Loucy (cell line): Measurements from ENCODE around the gene NLGN4X.

Experiments used
- H2AFZ ChIP-seq: fragments of 200-600 bp; sonication (generic); 2 replicates; pipeline ENCODE4 v1.6.0; 2016; ENCODE audit warnings: antibody characterized with exemption, mild to moderate bottlenecking, low read length, moderate library complexity
- H3F3A ChIP-seq: fragments of 200-600 bp; 2 replicates; pipeline ENCODE4 v1.6.0; 2016; ENCODE audit warnings: antibody characterized with exemption, low read depth, mild to moderate bottlenecking
- H3K27me3 ChIP-seq: fragments of 200-600 bp; sonication (generic); 2 replicates; pipeline ENCODE4 v1.6.1; 2014; ENCODE audit warnings: low read length, mild to moderate bottlenecking; ENCODE audit not compliant: insufficient read depth, poor library complexity, severe bottlenecking
- H3K36me3 ChIP-seq: fragments of 200-600 bp; sonication (generic); 2 replicates; pipeline ENCODE4 v1.6.1; 2016; ENCODE audit warnings: low read length; ENCODE audit not compliant: insufficient read depth
- H3K4me1 ChIP-seq: fragments of 200-600 bp; sonication (generic); 2 replicates; pipeline ENCODE4 v1.5.1; 2014; ENCODE audit warnings: low read length, mild to moderate bottlenecking; ENCODE audit not compliant: insufficient read depth, poor library complexity, severe bottlenecking
- H3K4me2 ChIP-seq: fragments of 200-600 bp; sonication (generic); 2 replicates; pipeline ENCODE4 v1.6.0; 2014; ENCODE audit warnings: antibody characterized with exemption, low read length, low read depth, mild to moderate bottlenecking; ENCODE audit not compliant: poor library complexity, severe bottlenecking
- H3K4me3 ChIP-seq: fragments of 200-600 bp; sonication (generic); 2 replicates; pipeline ENCODE4 v1.5.1; 2014; ENCODE audit warnings: low read length, mild to moderate bottlenecking, mixed read lengths; ENCODE audit not compliant: poor library complexity, severe bottlenecking
- H3K79me2 ChIP-seq: fragments of 200-600 bp; sonication (generic); 2 replicates; pipeline ENCODE4 v1.6.1; 2014; ENCODE audit warnings: low read length; ENCODE audit not compliant: insufficient read depth
- H3K9ac ChIP-seq: fragments of 200-600 bp; sonication (generic); 2 replicates; pipeline ENCODE4 v1.6.0; 2014; ENCODE audit warnings: mild to moderate bottlenecking, low read depth, low read length, moderate library complexity; ENCODE audit not compliant: poor library complexity, severe bottlenecking
- H3K9me2 ChIP-seq: fragments of 200-600 bp; sonication (generic); replicated peaks from 2 replicates; pipeline ENCODE4 v1.6.1; 2016; ENCODE audit warnings: low read depth, low read length, mixed read lengths
- H3K9me3 ChIP-seq: fragments of 200-600 bp; sonication (generic); 2 replicates; pipeline ENCODE4 v1.6.1; 2014; ENCODE audit warnings: mild to moderate bottlenecking, antibody characterized with exemption, low read length, low read depth; ENCODE audit not compliant: insufficient read depth
- H4K20me1 ChIP-seq: fragments of 200-600 bp; sonication (generic); 2 replicates; pipeline ENCODE4 v1.6.0; 2014; ENCODE audit warnings: antibody characterized with exemption, low read length, mild to moderate bottlenecking; ENCODE audit not compliant: insufficient read depth, poor library complexity, severe bottlenecking
- CTCF ChIP-seq: fragments of 200-600 bp; sonication (generic); conservative IDR thresholded peaks from 2 replicates; pipeline ENCODE4 v1.5.1; 2014; ENCODE audit warnings: mild to moderate bottlenecking, antibody characterized with exemption, low read length
- EZH2phosphoT487 ChIP-seq: fragments of 200-600 bp; IDR thresholded peaks from 2 replicates; pipeline ENCODE4 v1.6.1; 2018; ENCODE audit warnings: antibody characterized with exemption, mild to moderate bottlenecking, moderate library complexity, borderline replicate concordance

Gene NLGN4X

GRCh38 chrX:5998901-5999300, 229.8 kb downstream of the NLGN4X start:
- peaks cover 17% of the 10 kb centered on the region for H3K4me1 ChIP-seq
- H3K9me3 ChIP-seq, result no peaks in the 10 kb centered on the region
- H3K36me3 ChIP-seq, result no peaks in the 10 kb centered on the region
- H3K4me3 ChIP-seq, result no peak overlapping the region
- H3K79me2 ChIP-seq, result no peaks in the 10 kb centered on the region
- no peaks in the 10 kb centered on the region for H3K27me3 ChIP-seq
- no peak overlapping the region for H3K9ac ChIP-seq
- no peaks in the 10 kb centered on the region for H4K20me1 ChIP-seq
- H3K4me2 ChIP-seq, result no peak overlapping the region
- H3F3A ChIP-seq, result no peaks in the 10 kb centered on the region
- H2AFZ ChIP-seq, result no peak overlapping the region
- no peaks in the 10 kb centered on the region for H3K9me2 ChIP-seq
- TF ChIP-seq CTCF (no peak), EZH2phosphoT487 (no peak)

- Histone ChIP-seq H3K79me2 (no peaks in the 10 kb centered on the region), H2AFZ (no peak overlapping the region), H3K36me3 (no peaks in the 10 kb centered on the region), H3K4me1 (peaks cover 17% of the 10 kb centered on the region), H3K4me3 (no peak overlapping the region), H3K4me2 (no peak overlapping the region), H4K20me1 (no peaks in the 10 kb centered on the region), H3K27me3 (no peaks in the 10 kb centered on the region), H3F3A (no peaks in the 10 kb centered on the region), H3K9ac (no peak overlapping the region), H3K9me2 (no peaks in the 10 kb centered on the region), H3K9me3 (no peaks in the 10 kb centered on the region)
- TF ChIP-seq CTCF (no peak), EZH2phosphoT487 (no peak)
Observed at GRCh38 chrX:5998456-5998855, 230.2 kb downstream of the NLGN4X start.

- no peak for TF ChIP-seq CTCF
- no peak for TF ChIP-seq EZH2phosphoT487
- no peaks in the 10 kb centered on the region for H3K36me3 ChIP-seq
- no peaks in the 10 kb centered on the region for H3F3A ChIP-seq
- no peak overlapping the region for H3K9ac ChIP-seq
- H3K4me3 ChIP-seq, result no peak overlapping the region
- H3K27me3 ChIP-seq, result no peaks in the 10 kb centered on the region
- no peak overlapping the region for H3K4me2 ChIP-seq
- no peaks in the 10 kb centered on the region for H3K9me3 ChIP-seq
- no peaks in the 10 kb centered on the region for H3K9me2 ChIP-seq
- no peaks in the 10 kb centered on the region for H3K4me1 ChIP-seq
- H3K79me2 ChIP-seq, result no peaks in the 10 kb centered on the region
- no peaks in the 10 kb centered on the region for H4K20me1 ChIP-seq
- no peak overlapping the region for H2AFZ ChIP-seq
Observed at GRCh38 chrX:5991393-5991792, 237.3 kb downstream of the NLGN4X start.
